Endothelial cell of umbilical vein (primary cell): ENCODE measurements around the gene FAM120A. TPM values are rescaled to one million over a fixed set of nuclear protein-coding genes. Genes with fewer than 3 reads are reported as not detected.

Experiments
- BruUV-seq: library from RNA; stranded (reverse); fragments of 400-500 nt; replicated peaks from 2 replicates; lab custom pipeline; 2021; lab: Mats Ljungman, UMichigan
- CTCF ChIA-PET: fragments of 300-600, 350-600 bp; sonication (Branson Sonifier 250); formaldehyde crosslinking; loops from one replicate; lab custom pipeline; 2021; ENCODE audit warnings: antibody characterized with exemption, inconsistent platforms; lab: Charles Lee
- POLR2A ChIA-PET: fragments of 300-600, 350-600 bp; sonication (Branson Sonifier 250); formaldehyde crosslinking; loops from one replicate; lab custom pipeline; 2021; ENCODE audit warnings: antibody characterized with exemption, inconsistent platforms; lab: Charles Lee
- DNase-seq: peaks from one replicate; pipeline ENCODE4 v3.0.0-alpha.2; 2011; ENCODE audit warnings: low read depth, low spot score
- FAIRE-seq: peaks from 2 replicates; lab custom pipeline; 2011; peaks lifted over from hg19 to GRCh38; lab: Jason Lieb, UNC
- H2AFZ ChIP-seq: 2 replicates; pipeline ENCODE4 v1.6.0; 2012; ENCODE audit warnings: low read depth, low read length, control low read depth, inconsistent platforms
- H3K27ac ChIP-seq: 2 replicates; pipeline ENCODE4 v1.5.1; 2011; ENCODE audit warnings: low read depth, mild to moderate bottlenecking, control low read depth, low read length, moderate library complexity; ENCODE audit not compliant: insufficient read depth
- H3K27me3 ChIP-seq, 2 experiments: 2 replicates each; pipeline versions ENCODE4 v1.6.0 to v1.6.1; 2011; ENCODE audit warnings: low read length in 2 of 2, mixed read lengths in 1 of 2; ENCODE audit not compliant: control insufficient read depth in 2 of 2, insufficient read depth in 2 of 2
- H3K36me3 ChIP-seq, 2 experiments: 2 replicates in 1 of 2; 3 replicates in 1 of 2; pipeline ENCODE4 v1.5.1; 2011; ENCODE audit warnings: low read length in 2 of 2, mild to moderate bottlenecking in 1 of 2, moderate library complexity in 1 of 2; ENCODE audit not compliant: control insufficient read depth in 2 of 2, insufficient read depth in 2 of 2; ENCODE audit errors: extremely low read depth in 1 of 2
- H3K4me1 ChIP-seq: 3 replicates; pipeline ENCODE4 v1.5.1; 2011; ENCODE audit warnings: mild to moderate bottlenecking, low read length; ENCODE audit not compliant: control insufficient read depth, insufficient read depth; ENCODE audit errors: extremely low read depth
- H3K4me2 ChIP-seq: 2 replicates; pipeline ENCODE4 v1.6.1; 2011; ENCODE audit warnings: low read length, control low read depth, mixed read lengths; ENCODE audit not compliant: insufficient read depth
- H3K4me3 ChIP-seq, 3 experiments: fragments of 200-600 bp in 1 of 3; sonication (generic), shearing (Covaris generic) in 1 of 3; replicated peaks in 1 of 3; 2 replicates each; pipeline ENCODE4 v1.5.1; 2011 to 2016; ENCODE audit warnings: control low read depth in 3 of 3, low read length in 3 of 3, mild to moderate bottlenecking in 2 of 3, inconsistent platforms in 1 of 3, low read depth in 1 of 3, moderate library complexity in 1 of 3; ENCODE audit not compliant: insufficient read depth in 1 of 3
- H3K79me2 ChIP-seq: 2 replicates; pipeline ENCODE4 v1.6.0; 2012; ENCODE audit warnings: low read length, inconsistent platforms; ENCODE audit not compliant: control insufficient read depth, insufficient read depth
- H3K9ac ChIP-seq: replicated peaks from 2 replicates; pipeline ENCODE3; 2011; ENCODE audit warnings: low read length, control low read depth; ENCODE audit not compliant: insufficient read depth; ENCODE audit errors: extremely low read depth
- H3K9me1 ChIP-seq: replicated peaks from 3 replicates; pipeline ENCODE4 v1.6.0; 2011; ENCODE audit warnings: mild to moderate bottlenecking, low read length; ENCODE audit not compliant: control insufficient read depth, insufficient read depth; ENCODE audit errors: extremely low read depth
- H3K9me3 ChIP-seq: replicated peaks from 2 replicates; pipeline ENCODE4 v1.5.1; 2012; ENCODE audit warnings: low read length, inconsistent platforms; ENCODE audit not compliant: control insufficient read depth, insufficient read depth
- H4K20me1 ChIP-seq: replicated peaks from 2 replicates; pipeline ENCODE3; 2011; ENCODE audit warnings: mild to moderate bottlenecking, low read length; ENCODE audit not compliant: control insufficient read depth, insufficient read depth; ENCODE audit errors: extremely low read depth
- CTCF ChIP-seq, 2 donors: IDR thresholded peaks; 1 replicate in 1 of 2; 2 replicates in 1 of 2; pipeline ENCODE4 v1.5.1; 2011; ENCODE audit warnings: low read length in 2 of 2, mild to moderate bottlenecking in 2 of 2, moderate library complexity in 2 of 2, control low read depth in 1 of 2, inconsistent platforms in 1 of 2, low read depth in 1 of 2; ENCODE audit not compliant: insufficient read depth in 1 of 2; ENCODE audit errors: extremely low read depth in 1 of 2
- FOS ChIP-seq: IDR thresholded peaks from 2 replicates; pipeline ENCODE4 v1.6.1; 2011; ENCODE audit warnings: mild to moderate bottlenecking, low read length, moderate library complexity, borderline replicate concordance; ENCODE audit not compliant: insufficient read depth
- GATA2 ChIP-seq: IDR thresholded peaks from 2 replicates; pipeline ENCODE4 v1.7.0; 2011; ENCODE audit warnings: low read depth, mild to moderate bottlenecking, moderate library complexity, mixed read lengths, low read length; ENCODE audit not compliant: insufficient read length, insufficient read depth
- JUN ChIP-seq: IDR thresholded peaks from 2 replicates; pipeline ENCODE4 v1.6.1; 2011; ENCODE audit warnings: borderline replicate concordance, low read depth; ENCODE audit not compliant: insufficient read length, insufficient read depth
- MYC ChIP-seq: IDR thresholded peaks from one replicate; pipeline ENCODE4 v1.6.1; 2011; ENCODE audit warnings: mild to moderate bottlenecking, low read depth, low read length
- dilution Hi-C: fragments of 300-500 bp; cut with MboI; formaldehyde crosslinking; loops from one replicate; pipeline ENCODE4 v1.15.0; 2019; ENCODE audit warnings: low sequenced_read_pairs; ENCODE audit not compliant: extremely low pct_ligation_motif_present
- intact Hi-C: fragments of 100-400 bp; cut with micrococcal nuclease; formaldehyde crosslinking; loops from one replicate; pipeline ENCODE4 v1.10.0; 2022
- polyA plus RNA-seq, 4 experiments: library from polyadenylated mRNA; depleted of rRNA in 3 of 4; stranded (reverse) in 3 of 4; unstranded in 1 of 4; fragments of >200 nt; gene quantifications; 2 replicates each; pipeline versions ENCODE4 v1.2.1 to v1.2.3, GENCODE V29; 2011 to 2012; ENCODE audit warnings: missing spikeins in 1 of 4
- total RNA-seq: library from RNA; stranded (reverse); gene quantifications from 2 replicates; pipeline ENCODE4 v1.2.3, GENCODE V29; 2021

Gene FAM120A
- total and polyA plus RNA-seq, 2 donors (not counting 3 experiments of a cell fraction or from before 2014, with no cell fraction given), result 66.8 to 126 TPM

DNA sequence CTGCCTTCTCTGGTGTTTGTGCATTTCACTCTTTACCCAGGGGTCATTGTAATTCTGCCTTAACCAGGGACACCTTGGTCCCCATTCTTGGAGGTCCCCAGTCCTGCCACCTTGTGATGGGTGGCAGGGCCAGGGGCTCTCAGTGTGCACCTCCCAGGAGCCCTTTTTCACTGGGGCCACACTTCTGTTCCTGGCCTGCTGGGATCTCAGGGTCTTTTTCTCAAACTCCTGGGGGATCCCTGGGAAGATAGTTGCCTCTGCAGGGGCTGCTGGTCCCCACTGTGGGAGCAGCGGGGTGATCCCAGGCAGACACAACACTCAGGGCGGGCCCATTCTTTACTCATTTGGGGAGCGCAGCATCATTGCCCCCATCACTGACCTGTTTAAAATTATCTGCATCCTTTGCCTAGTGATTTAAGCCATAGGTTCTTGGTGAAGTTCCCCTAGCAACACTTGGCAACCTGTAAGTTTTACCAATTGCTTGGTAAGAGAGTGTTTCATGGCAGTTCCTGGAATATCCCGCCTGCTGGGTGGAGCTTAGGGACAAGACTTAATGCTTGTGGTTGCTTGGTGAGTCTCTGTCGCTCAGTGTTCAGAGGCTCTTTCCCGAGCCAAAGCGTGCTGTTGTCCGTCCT lies 140.6 kb downstream of the FAM120A start:
- Histone ChIP-seq H4K20me1 (no peaks in the 10 kb centered on the region), H3K36me3 (no peaks in the 10 kb centered on the region), H3K9ac (no peak overlapping the region), H3K9me3 (no peaks in the 10 kb centered on the region), H3K4me1 (no peaks in the 10 kb centered on the region), H2AFZ (no peak overlapping the region), H3K4me2 (no peak overlapping the region), H3K9me1 (no peaks in the 10 kb centered on the region), H3K27ac (no peak overlapping the region), H3K27me3 (no peaks in the 10 kb centered on the region), H3K4me3 (no peak overlapping the region), H3K79me2 (peaks cover 8% of the 10 kb centered on the region)
- no peak for DNase-seq
- dilution Hi-C loops (no loop called here), intact Hi-C loops (no loop called here)
- ChIA-PET CTCF (interaction anchor here (0.6 to 0.7 kb wide), 2 partner anchors 11 to 302 kb away, joined by 3 read pairs; no protein-coding TSS in a partner anchor), POLR2A (no interaction called here)
- no peak for FAIRE-seq
- TF ChIP-seq GATA2 (no peak), MYC (no peak), CTCF (IDR thresholded peaks at IDR 0.05; ENCODE audit: extremely low read depth in 1 of 2, insufficient read depth in 1 of 2, low read depth in 1 of 2, low read length in 2 of 2) (no peak), JUN (no peak), FOS (no peak)
- BruUV-seq, result no TSS peak
